NCI-H226 (cell line): ENCODE measurements around the gene MEX3A.

Experiments used
- DNase-seq: peaks from one replicate; pipeline ENCODE4 v3.0.0-alpha.2; 2015

The MEX3A gene

GRCh38 chr1:156101880-156102279, 19.6 kb upstream of the MEX3A start:
- no peak for DNase-seq

- DNase-seq: no peak
Observed at GRCh38 chr1:156100205-156100995, 18.1 kb upstream of the MEX3A start.

- no peak for DNase-seq
Observed at GRCh38 chr1:156099282-156099681, 17.0 kb upstream of the MEX3A start.

- DNase-seq: no peak
Observed at GRCh38 chr1:156098784-156099183, 16.5 kb upstream of the MEX3A start.

GRCh38 chr1:156097499-156098178, 15.4 kb upstream of the MEX3A start:
- no peak for DNase-seq

GRCh38 chr1:156096640-156097391, 14.6 kb upstream of the MEX3A start:
- peak; percentile 73 for DNase-seq

- no peak for DNase-seq
Observed at GRCh38 chr1:156095906-156096508, 13.7 kb upstream of the MEX3A start.

- DNase-seq: no peak
Observed at GRCh38 chr1:156091610-156092009, 9.3 kb upstream of the MEX3A start.

GRCh38 chr1:156090840-156091188, 8.5 kb upstream of the MEX3A start:
- peak; percentile 55 for DNase-seq

GRCh38 chr1:156090138-156090839, 8.0 kb upstream of the MEX3A start:
- no peak for DNase-seq

- no peak for DNase-seq
Observed at GRCh38 chr1:156089704-156090103, 7.4 kb upstream of the MEX3A start.

GRCh38 chr1:156086256-156086662, 4.0 kb upstream of the MEX3A start:
- DNase-seq: no peak

- no peak for DNase-seq
Observed at GRCh38 chr1:156083800-156084790, 1.8 kb upstream of the MEX3A start.

GRCh38 chr1:156081917-156082308, 352 bp downstream of the MEX3A start:
- no peak for DNase-seq

GRCh38 chr1:156081180-156081916, 917 bp downstream of the MEX3A start:
- DNase-seq: no peak

GRCh38 chr1:156080863-156081179, 1.4 kb downstream of the MEX3A start:
- no peak for DNase-seq

- no peak for DNase-seq
Observed at GRCh38 chr1:156080241-156080862, 1.9 kb downstream of the MEX3A start.

- DNase-seq: no peak
Observed at GRCh38 chr1:156079762-156080161, 2.5 kb downstream of the MEX3A start.

GRCh38 chr1:156078728-156079127, 3.5 kb downstream of the MEX3A start:
- no peak for DNase-seq

GRCh38 chr1:156077430-156077760, 4.9 kb downstream of the MEX3A start:
- no peak for DNase-seq
